Calu3 (cell line): ENCODE results near the gene YJEFN3. TPM values are rescaled to one million over a fixed set of nuclear protein-coding genes. Genes with fewer than 3 reads are reported as not detected.

Source experiments
- BruUV-seq: library from RNA; stranded (reverse); fragments of 400-500 nt; replicated peaks from 2 replicates; lab custom pipeline; 2021; lab: Mats Ljungman, UMichigan
- CTCF ChIA-PET: fragments of 300-600 bp; sonication (Branson Sonifier 250); formaldehyde crosslinking; loops from one replicate; lab custom pipeline; 2022; ENCODE audit warnings: antibody characterized with exemption; lab: Charles Lee
- DNase-seq: peaks from one replicate; pipeline ENCODE4 v3.0.0; 2022
- H3K27ac Mint-ChIP-seq: one replicate; pipeline ENCODE4 v1.8.0; 2022; ENCODE audit warnings: mixed read lengths; ENCODE audit not compliant: unreplicated experiment
- H3K27me3 Mint-ChIP-seq: one replicate; pipeline ENCODE4 v1.8.0; 2022; ENCODE audit warnings: mixed read lengths; ENCODE audit not compliant: unreplicated experiment
- H3K36me3 Mint-ChIP-seq: one replicate; pipeline ENCODE4 v1.8.0; 2022; ENCODE audit warnings: mild to moderate bottlenecking, moderate library complexity, mixed read lengths; ENCODE audit not compliant: insufficient read depth, unreplicated experiment
- H3K4me1 Mint-ChIP-seq: one replicate; pipeline ENCODE4 v1.8.0; 2022; ENCODE audit warnings: mild to moderate bottlenecking, low read depth, mixed read lengths; ENCODE audit not compliant: unreplicated experiment
- H3K4me3 Mint-ChIP-seq: one replicate; pipeline ENCODE4 v1.8.0; 2022; ENCODE audit warnings: mild to moderate bottlenecking, low read depth, moderate library complexity, mixed read lengths; ENCODE audit not compliant: unreplicated experiment
- H3K9me3 Mint-ChIP-seq: one replicate; pipeline ENCODE4 v1.8.0; 2022; ENCODE audit warnings: low read depth, mixed read lengths; ENCODE audit not compliant: unreplicated experiment
- intact Hi-C: fragments of 100-400 bp; cut with micrococcal nuclease; formaldehyde crosslinking; loops from one replicate; pipeline ENCODE4 v1.10.0; 2022; ENCODE audit not compliant: unreplicated experiment
- total RNA-seq: library from RNA; stranded (reverse); gene quantifications from 2 replicates; pipeline ENCODE4 v1.2.3, GENCODE V29; 2022
- TF ChIP-seq, protein P1 (sequence below): fragments of 200-600 bp; IDR thresholded peaks from one replicate; pipeline ENCODE4 v1.8.0; 2022; ENCODE audit warnings: antibody characterized with exemption; ENCODE audit not compliant: unreplicated experiment

Gene YJEFN3
- total RNA-seq, 1 experiment from 2014 or later = 10.4 TPM

- no peaks in the 10 kb centered on the region for H3K27me3 Mint-ChIP-seq
- no peak for DNase-seq
- CTCF ChIA-PET = no interaction called here
- intact Hi-C loops = no loop called here
- no TSS peak for BruUV-seq
- H3K4me3 Mint-ChIP-seq = no peak overlapping the region
- peaks cover 23% of the 10 kb centered on the region for H3K36me3 Mint-ChIP-seq
- no peaks in the 10 kb centered on the region for H3K9me3 Mint-ChIP-seq
- H3K4me1 Mint-ChIP-seq = no peaks in the 10 kb centered on the region
- no peak overlapping the region for H3K27ac Mint-ChIP-seq
- TF ChIP-seq, protein P1, sequence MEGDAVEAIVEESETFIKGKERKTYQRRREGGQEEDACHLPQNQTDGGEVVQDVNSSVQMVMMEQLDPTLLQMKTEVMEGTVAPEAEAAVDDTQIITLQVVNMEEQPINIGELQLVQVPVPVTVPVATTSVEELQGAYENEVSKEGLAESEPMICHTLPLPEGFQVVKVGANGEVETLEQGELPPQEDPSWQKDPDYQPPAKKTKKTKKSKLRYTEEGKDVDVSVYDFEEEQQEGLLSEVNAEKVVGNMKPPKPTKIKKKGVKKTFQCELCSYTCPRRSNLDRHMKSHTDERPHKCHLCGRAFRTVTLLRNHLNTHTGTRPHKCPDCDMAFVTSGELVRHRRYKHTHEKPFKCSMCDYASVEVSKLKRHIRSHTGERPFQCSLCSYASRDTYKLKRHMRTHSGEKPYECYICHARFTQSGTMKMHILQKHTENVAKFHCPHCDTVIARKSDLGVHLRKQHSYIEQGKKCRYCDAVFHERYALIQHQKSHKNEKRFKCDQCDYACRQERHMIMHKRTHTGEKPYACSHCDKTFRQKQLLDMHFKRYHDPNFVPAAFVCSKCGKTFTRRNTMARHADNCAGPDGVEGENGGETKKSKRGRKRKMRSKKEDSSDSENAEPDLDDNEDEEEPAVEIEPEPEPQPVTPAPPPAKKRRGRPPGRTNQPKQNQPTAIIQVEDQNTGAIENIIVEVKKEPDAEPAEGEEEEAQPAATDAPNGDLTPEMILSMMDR = no peak
These were observed 1.4 kb upstream of the YJEFN3 start for GRCh38 chr19:19527371-19527656.

GRCh38 chr19:19527674-19528625, 761 bp upstream of the YJEFN3 start:
- DNase-seq = no peak
- BruUV-seq = no TSS peak
- Mint-ChIP-seq H3K4me1 (no peaks in the 10 kb centered on the region), H3K27me3 (no peaks in the 10 kb centered on the region), H3K36me3 (peaks cover 24% of the 10 kb centered on the region), H3K27ac (no peak overlapping the region), H3K9me3 (no peaks in the 10 kb centered on the region), H3K4me3 (no peak overlapping the region)
- intact Hi-C loops = no loop called here
- TF ChIP-seq, protein P1 = no peak
- CTCF ChIA-PET = no interaction called here

DNA sequence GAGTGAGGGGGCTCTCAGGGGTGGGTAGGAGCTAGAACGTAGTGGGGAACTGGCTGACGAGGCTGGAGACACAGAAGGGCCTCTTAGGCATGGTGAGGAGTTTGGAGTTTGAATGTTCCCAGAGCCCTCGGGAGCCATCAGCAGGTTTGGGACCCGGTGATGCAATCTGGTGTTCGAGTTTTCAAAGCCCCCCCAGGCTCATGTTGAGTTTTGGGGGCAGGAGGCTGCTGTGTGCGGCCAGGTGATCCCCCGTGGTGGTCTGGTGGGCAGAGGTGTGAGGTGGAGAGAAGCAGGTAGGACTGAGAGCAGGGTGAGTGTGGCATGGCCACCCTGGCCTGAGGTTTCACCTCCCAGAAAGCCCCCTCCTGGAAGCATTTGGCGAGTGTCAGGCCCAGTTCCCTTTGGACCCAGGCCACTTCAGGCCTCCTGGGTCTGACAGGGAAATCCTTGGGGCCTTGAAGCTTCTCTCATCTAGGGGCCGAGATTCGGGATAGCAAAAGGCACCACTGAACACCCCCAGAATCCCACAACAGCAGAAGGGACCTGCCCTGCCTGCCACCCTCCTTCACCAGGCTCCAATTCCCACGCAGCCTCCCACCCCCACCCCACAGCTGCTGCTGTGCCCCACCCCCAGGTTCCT, 1.2 kb downstream of the YJEFN3 start:
- no TSS peak for BruUV-seq
- CTCF ChIA-PET = no interaction called here
- DNase-seq = no peak
- Mint-ChIP-seq H3K36me3 (peaks cover 20% of the 10 kb centered on the region), H3K4me1 (peaks cover 10% of the 10 kb centered on the region), H3K27me3 (no peaks in the 10 kb centered on the region), H3K4me3 (no peak overlapping the region), H3K9me3 (peaks cover 5% of the 10 kb centered on the region), H3K27ac (no peak overlapping the region)
- TF ChIP-seq, protein P1 = no peak
- intact Hi-C loops = loop anchor here (10.0 kb wide), 1 partner anchor 425 kb away; no protein-coding TSS in a partner anchor

GRCh38 chr19:19530423-19530804, 1.7 kb downstream of the YJEFN3 start:
- H3K4me1 Mint-ChIP-seq = peaks cover 10% of the 10 kb centered on the region
- CTCF ChIA-PET = no interaction called here
- intact Hi-C loops = loop anchor here (10.0 kb wide), 1 partner anchor 424 kb away; no protein-coding TSS in a partner anchor
- TF ChIP-seq, protein P1 = no peak
- no TSS peak for BruUV-seq
- DNase-seq = no peak
- peaks cover 20% of the 10 kb centered on the region for H3K36me3 Mint-ChIP-seq
- peak overlapping the region; percentile 63 for H3K27ac Mint-ChIP-seq
- H3K4me3 Mint-ChIP-seq = no peak overlapping the region
- no peaks in the 10 kb centered on the region for H3K27me3 Mint-ChIP-seq
- H3K9me3 Mint-ChIP-seq = peaks cover 5% of the 10 kb centered on the region
